Kidney epithelial cell (primary cell): ENCODE data around the gene COL9A3. TPM values are rescaled to one million over a fixed set of nuclear protein-coding genes. Genes with fewer than 3 reads are reported as not detected.

Experiments used
- DNase-seq: peaks from one replicate; pipeline ENCODE4 v3.0.0-alpha.2; 2010; ENCODE audit warnings: low read depth
- H3K27me3 ChIP-seq: 2 replicates; pipeline ENCODE4 v1.6.0; 2011; ENCODE audit warnings: low read length; ENCODE audit not compliant: control insufficient read depth, insufficient read depth
- H3K36me3 ChIP-seq: 2 replicates; pipeline ENCODE4 v1.5.1; 2011; ENCODE audit warnings: low read length; ENCODE audit not compliant: control insufficient read depth, insufficient read depth
- H3K4me3 ChIP-seq: 2 replicates; pipeline ENCODE4 v1.5.1; 2011; ENCODE audit warnings: low read depth, mild to moderate bottlenecking, control low read depth, low read length
- CTCF ChIP-seq: IDR thresholded peaks from 2 replicates; pipeline ENCODE4 v1.5.1; 2011; ENCODE audit warnings: mild to moderate bottlenecking, moderate library complexity, low read length, control low read depth, inconsistent platforms; ENCODE audit not compliant: insufficient read depth, poor library complexity, severe bottlenecking
- total RNA-seq: library from RNA; depleted of rRNA; stranded (reverse); fragments of >200 nt; gene quantifications from 2 replicates; pipeline ENCODE4 v1.2.3, GENCODE V29; 2015

COL9A3 gene
- total RNA-seq, 1 donor from 2014 or later: 10.4 TPM

- DNase-seq: no peak
- TF ChIP-seq CTCF: no peak
- Histone ChIP-seq H3K27me3 (peaks cover 8% of the 10 kb centered on the region), H3K4me3 (no peak overlapping the region), H3K36me3 (no peaks in the 10 kb centered on the region)
These were observed 9.3 kb downstream of the COL9A3 start for GRCh38 chr20:62825986-62826645.

- no peak for DNase-seq
- TF ChIP-seq CTCF: no peak
These were observed 9.9 kb downstream of the COL9A3 start for GRCh38 chr20:62826646-62827310.

GRCh38 chr20:62827311-62828038, 10.6 kb downstream of the COL9A3 start:
- TF ChIP-seq CTCF: no peak
- Histone ChIP-seq H3K4me3 (no peak overlapping the region), H3K27me3 (peaks cover 8% of the 10 kb centered on the region), H3K36me3 (no peaks in the 10 kb centered on the region)
- no peak for DNase-seq

More at GRCh38 chr20:62826646-62827310, 9.9 kb downstream of the COL9A3 start:
- Histone ChIP-seq H3K4me3 (no peak overlapping the region), H3K36me3 (no peaks in the 10 kb centered on the region), H3K27me3 (peaks cover 8% of the 10 kb centered on the region)

GRCh38 chr20:62828051-62828450, 11.2 kb downstream of the COL9A3 start:
- no peak overlapping the region for H3K4me3 ChIP-seq
- H3K36me3 ChIP-seq: no peaks in the 10 kb centered on the region
- no peak for TF ChIP-seq CTCF

GRCh38 chr20:62828511-62829230, 11.8 kb downstream of the COL9A3 start:
- DNase-seq: no peak
- no peaks in the 10 kb centered on the region for H3K36me3 ChIP-seq
- H3K4me3 ChIP-seq: no peak overlapping the region
- TF ChIP-seq CTCF: no peak
- H3K27me3 ChIP-seq: peaks cover 8% of the 10 kb centered on the region

More at GRCh38 chr20:62828051-62828450, 11.2 kb downstream of the COL9A3 start:
- DNase-seq: no peak
- H3K27me3 ChIP-seq: peaks cover 8% of the 10 kb centered on the region
